Stomach (tissue), 4 donors: ENCODE data around the gene HPS3.

Experiments
- CTCF ChIP-seq, 7 experiments: fragments of 450-650 bp in 4 of 7; fragments of 200-600 bp in 3 of 7; sonication (generic) in 3 of 7; IDR thresholded peaks; one replicate each; pipeline ENCODE4 v1.5.1; 2016 to 2019; ENCODE audit warnings: antibody characterized with exemption in 7 of 7, control low read depth in 2 of 7, mild to moderate bottlenecking in 1 of 7
- EP300 ChIP-seq: sonication (generic); formaldehyde crosslinking; IDR thresholded peaks from one replicate; pipeline ENCODE4 v1.6.1; 2017; ENCODE audit warnings: antibody characterized with exemption

DNA sequence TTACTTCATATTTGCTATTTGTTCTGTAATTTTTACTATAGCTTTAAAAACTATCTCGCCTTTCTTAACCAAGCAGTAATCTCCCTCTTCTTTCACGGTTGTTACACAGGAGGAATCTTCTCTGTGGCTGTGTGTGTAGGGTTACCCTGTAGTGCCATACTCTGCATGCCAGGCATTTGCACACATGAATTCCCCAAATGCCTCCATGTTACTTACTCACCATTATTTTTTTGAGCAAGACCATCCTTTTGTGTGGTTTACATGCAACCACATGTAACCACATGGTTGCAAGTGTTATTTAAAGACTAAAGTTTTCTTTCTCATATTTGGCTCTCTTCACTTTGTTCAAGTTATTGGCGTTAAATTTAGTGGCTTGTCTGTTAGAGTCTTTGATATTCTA, 45.5 kb downstream of the HPS3 start:
- TF ChIP-seq EP300 (no peak), CTCF (IDR thresholded peaks at IDR 0.05) (no peak)
